Esophagus muscularis mucosa (tissue), 4 donors: ENCODE results near the gene MTM1. TPM values are rescaled to one million over a fixed set of nuclear protein-coding genes. Genes with fewer than 3 reads are reported as not detected.

Experiments
- DNase-seq: peaks from one replicate; pipeline ENCODE4 v3.0.0-alpha.2; 2017; ENCODE audit errors: extremely low spot score
- H3K27ac ChIP-seq, 4 donors: fragments of 200-600 bp; sonication (generic); replicated peaks in 1 of 4; 1 replicate in 3 of 4; 2 replicates in 1 of 4; pipeline ENCODE4 v1.5.1; 2016 to 2019; ENCODE audit warnings: mild to moderate bottlenecking in 1 of 4
- H3K27me3 ChIP-seq, 4 donors: fragments of 200-600 bp; sonication (generic); one replicate each; pipeline versions ENCODE4 v1.5.1 to v1.6.0; 2016 to 2019
- H3K36me3 ChIP-seq, 4 donors: fragments of 200-600 bp; sonication (generic); one replicate each; pipeline ENCODE4 v1.5.1; 2016 to 2019
- H3K4me1 ChIP-seq, 4 donors: fragments of 200-600 bp; sonication (generic); one replicate each; pipeline ENCODE4 v1.5.1; 2016 to 2019
- H3K4me3 ChIP-seq, 4 donors: fragments of 200-600 bp; sonication (generic); 1 replicate in 2 of 4; 2 replicates in 2 of 4; pipeline ENCODE4 v1.5.1; 2016 to 2019; ENCODE audit warnings: mild to moderate bottlenecking in 4 of 4, moderate library complexity in 1 of 4
- H3K9me3 ChIP-seq, 4 donors: fragments of 200-600 bp; sonication (generic); 1 replicate in 3 of 4; 2 replicates in 1 of 4; pipeline ENCODE4 v1.5.1; 2016 to 2019
- EP300 ChIP-seq: sonication (generic); formaldehyde crosslinking; IDR thresholded peaks from one replicate; pipeline ENCODE4 v1.6.1; 2017; ENCODE audit warnings: antibody characterized with exemption
- POLR2A ChIP-seq: fragments of 450-650 bp; IDR thresholded peaks from one replicate; pipeline ENCODE4 v1.6.1; 2017; ENCODE audit warnings: antibody characterized with exemption, moderate library complexity, mild to moderate bottlenecking, low read depth
- POLR2AphosphoS5 ChIP-seq, 2 donors: sonication (generic); formaldehyde crosslinking; IDR thresholded peaks; one replicate each; pipeline ENCODE4 v1.6.1; 2017; ENCODE audit warnings: antibody characterized with exemption in 2 of 2
- WGBS: methylation state at CpG from one replicate; pipeline ENCODE4 v1.1.5; 2018; 5-methylcytosine and 5-hydroxymethylcytosine counted together
- intact Hi-C: fragments of 100-400 bp; cut with DNase I; formaldehyde crosslinking; loops from one replicate; pipeline ENCODE4 v1.15.1; 2023
- total RNA-seq, 4 donors: library from RNA; depleted of rRNA; stranded (reverse); fragments of >200 nt; gene quantifications; one replicate each; pipeline versions ENCODE4 v1.1.0 to v1.2.1, GENCODE V29; 2016
- TF ChIP-seq, protein P1 (sequence below), 3 experiments: fragments of 200-600 bp in 2 of 3; fragments of 450-650 bp in 1 of 3; sonication (generic) in 2 of 3; IDR thresholded peaks; one replicate each; pipeline ENCODE4 v1.5.1; 2017 to 2019; ENCODE audit warnings: antibody characterized with exemption in 3 of 3, mild to moderate bottlenecking in 2 of 3, moderate library complexity in 1 of 3

MTM1 gene
- total RNA-seq, 4 donors from 2014 or later: 7.9 to 15.5 (median 11.4) TPM

DNA sequence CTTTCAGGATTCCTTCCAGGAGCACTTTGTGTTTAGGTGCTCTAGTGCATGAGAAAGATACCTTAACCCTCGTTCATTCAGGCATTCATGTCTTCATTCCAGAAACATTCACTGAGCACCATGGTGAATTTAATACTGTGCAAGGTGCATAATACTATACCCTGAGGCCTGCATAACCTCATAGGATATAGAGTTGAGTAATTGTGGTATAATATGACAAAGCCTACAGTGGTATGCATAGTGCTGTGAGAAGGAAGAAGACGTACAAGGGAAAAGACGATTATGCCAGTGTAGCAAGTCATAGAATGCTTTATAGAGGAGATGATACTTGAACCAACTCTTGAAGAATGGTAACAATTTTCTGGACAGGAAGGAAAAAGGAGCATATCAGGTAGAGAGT is 34.3 kb downstream of the MTM1 start:
- WGBS: 80% methylated on average over 3 of the region's 3 CpGs
- Histone ChIP-seq H3K27ac (no peak overlapping the region), H3K9me3 (no peaks in the 10 kb centered on the region), H3K27me3 (no peaks in the 10 kb centered on the region), H3K4me3 (no peak overlapping the region), H3K4me1 (no peaks in the 10 kb centered on the region), H3K36me3 (peaks cover 0 to 14% (median 10%) of the 10 kb centered on the region in 4 donors)
- TF ChIP-seq, protein P1, sequence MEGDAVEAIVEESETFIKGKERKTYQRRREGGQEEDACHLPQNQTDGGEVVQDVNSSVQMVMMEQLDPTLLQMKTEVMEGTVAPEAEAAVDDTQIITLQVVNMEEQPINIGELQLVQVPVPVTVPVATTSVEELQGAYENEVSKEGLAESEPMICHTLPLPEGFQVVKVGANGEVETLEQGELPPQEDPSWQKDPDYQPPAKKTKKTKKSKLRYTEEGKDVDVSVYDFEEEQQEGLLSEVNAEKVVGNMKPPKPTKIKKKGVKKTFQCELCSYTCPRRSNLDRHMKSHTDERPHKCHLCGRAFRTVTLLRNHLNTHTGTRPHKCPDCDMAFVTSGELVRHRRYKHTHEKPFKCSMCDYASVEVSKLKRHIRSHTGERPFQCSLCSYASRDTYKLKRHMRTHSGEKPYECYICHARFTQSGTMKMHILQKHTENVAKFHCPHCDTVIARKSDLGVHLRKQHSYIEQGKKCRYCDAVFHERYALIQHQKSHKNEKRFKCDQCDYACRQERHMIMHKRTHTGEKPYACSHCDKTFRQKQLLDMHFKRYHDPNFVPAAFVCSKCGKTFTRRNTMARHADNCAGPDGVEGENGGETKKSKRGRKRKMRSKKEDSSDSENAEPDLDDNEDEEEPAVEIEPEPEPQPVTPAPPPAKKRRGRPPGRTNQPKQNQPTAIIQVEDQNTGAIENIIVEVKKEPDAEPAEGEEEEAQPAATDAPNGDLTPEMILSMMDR (IDR thresholded peaks at IDR 0.05): no peak
- TF ChIP-seq POLR2AphosphoS5 (IDR thresholded peaks at IDR 0.05) (no peak), EP300 (no peak), POLR2A (no peak)
- no peak for DNase-seq
- intact Hi-C loops: no loop called here

DNA sequence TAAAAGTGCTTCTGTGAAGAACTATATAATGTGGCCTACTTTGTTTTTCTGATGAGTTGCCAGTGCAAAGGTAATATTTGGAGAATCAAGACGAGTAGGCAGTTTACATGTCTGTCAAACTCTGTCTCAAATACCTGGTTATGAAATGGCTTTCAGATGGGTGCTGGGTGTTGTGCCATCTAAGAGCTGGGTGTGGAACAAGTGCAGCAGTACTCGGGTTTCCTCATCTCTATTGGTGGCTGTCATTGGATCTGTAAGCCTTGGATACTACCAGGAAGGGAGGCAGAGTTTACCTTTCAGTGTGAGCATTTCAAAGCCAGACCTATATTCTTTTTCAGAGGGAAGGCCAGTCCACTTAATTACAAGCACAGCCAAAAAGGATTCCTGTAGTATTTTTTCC is 37.2 kb downstream of the MTM1 start:
- intact Hi-C loops: no loop called here
- no peaks in the 10 kb centered on the region for H3K9me3 ChIP-seq
- H3K27ac ChIP-seq: no peak overlapping the region
- H3K27me3 ChIP-seq: no peaks in the 10 kb centered on the region
- TF ChIP-seq POLR2AphosphoS5 (IDR thresholded peaks at IDR 0.05) (no peak), EP300 (no peak), POLR2A (no peak)
- TF ChIP-seq, protein P1 (IDR thresholded peaks at IDR 0.05): no peak
- DNase-seq: no peak
- no peak overlapping the region for H3K4me3 ChIP-seq
- H3K4me1 ChIP-seq: no peaks in the 10 kb centered on the region
- peaks cover 0 to 8% (median 6%) of the 10 kb centered on the region in 4 donors for H3K36me3 ChIP-seq
- WGBS: 39% methylated on average over 2 of the region's 2 CpGs

DNA sequence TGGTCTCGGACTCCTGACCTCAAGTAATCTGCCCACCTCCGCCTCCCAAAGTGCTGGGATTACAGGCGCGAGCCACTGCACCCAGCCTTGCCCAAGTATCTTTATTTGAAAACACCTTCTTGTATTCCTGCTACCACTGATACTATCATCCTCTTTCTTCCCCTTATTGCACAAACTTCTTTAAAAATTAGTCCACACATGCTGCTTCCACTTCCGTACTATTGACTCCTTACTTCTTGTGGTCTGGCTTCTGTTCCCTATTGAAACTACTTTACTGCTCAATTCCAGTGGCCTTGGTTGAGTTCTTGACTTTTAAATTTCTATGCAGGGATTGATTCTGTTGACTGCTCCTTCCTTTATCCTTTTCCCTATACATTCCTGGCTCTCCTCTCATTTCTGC is 38.8 kb downstream of the MTM1 start:
- intact Hi-C loops: no loop called here
- DNase-seq: no peak
- H3K4me3 ChIP-seq: no peak overlapping the region
- H3K36me3 ChIP-seq: peaks cover 0 to 7% (median 0%) of the 10 kb centered on the region in 4 donors
- no peaks in the 10 kb centered on the region for H3K27me3 ChIP-seq
- TF ChIP-seq POLR2AphosphoS5 (IDR thresholded peaks at IDR 0.05) (no peak), EP300 (no peak), POLR2A (no peak)
- TF ChIP-seq, protein P1 (IDR thresholded peaks at IDR 0.05): no peak
- no peak overlapping the region for H3K27ac ChIP-seq
- 72% methylated on average over 5 of the region's 5 CpGs for WGBS
- H3K4me1 ChIP-seq: no peaks in the 10 kb centered on the region
- H3K9me3 ChIP-seq: no peaks in the 10 kb centered on the region

DNA sequence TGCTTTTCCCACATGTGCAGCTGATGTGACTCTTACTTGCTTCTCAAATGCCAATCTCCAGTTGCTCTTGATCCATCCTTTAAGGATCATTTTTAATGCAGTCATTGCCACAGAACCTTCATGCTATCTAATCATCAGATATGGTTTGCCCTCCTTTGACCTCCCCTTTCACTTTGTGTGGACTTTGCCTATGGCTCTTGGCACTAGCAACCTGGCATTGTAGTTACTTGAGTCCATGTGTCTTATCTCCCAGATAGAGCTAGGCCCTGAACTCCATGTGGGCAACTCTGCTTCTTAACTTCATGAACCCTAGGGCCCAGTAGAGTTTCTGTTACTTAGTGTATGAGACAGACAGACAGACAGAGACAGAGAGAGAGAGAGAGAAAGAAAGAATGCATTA is 41.6 kb downstream of the MTM1 start:
- peaks cover 0 to 10% (median 6%) of the 10 kb centered on the region in 4 donors for H3K36me3 ChIP-seq
- no peak overlapping the region for H3K4me3 ChIP-seq
- no peak for DNase-seq
- TF ChIP-seq POLR2A (no peak), EP300 (no peak), POLR2AphosphoS5 (IDR thresholded peaks at IDR 0.05) (no peak)
- TF ChIP-seq, protein P1 (IDR thresholded peaks at IDR 0.05): no peak
- intact Hi-C loops: no loop called here
- H3K27me3 ChIP-seq: no peaks in the 10 kb centered on the region
- H3K27ac ChIP-seq: no peak overlapping the region
- no peaks in the 10 kb centered on the region for H3K9me3 ChIP-seq
- no peaks in the 10 kb centered on the region for H3K4me1 ChIP-seq

DNA sequence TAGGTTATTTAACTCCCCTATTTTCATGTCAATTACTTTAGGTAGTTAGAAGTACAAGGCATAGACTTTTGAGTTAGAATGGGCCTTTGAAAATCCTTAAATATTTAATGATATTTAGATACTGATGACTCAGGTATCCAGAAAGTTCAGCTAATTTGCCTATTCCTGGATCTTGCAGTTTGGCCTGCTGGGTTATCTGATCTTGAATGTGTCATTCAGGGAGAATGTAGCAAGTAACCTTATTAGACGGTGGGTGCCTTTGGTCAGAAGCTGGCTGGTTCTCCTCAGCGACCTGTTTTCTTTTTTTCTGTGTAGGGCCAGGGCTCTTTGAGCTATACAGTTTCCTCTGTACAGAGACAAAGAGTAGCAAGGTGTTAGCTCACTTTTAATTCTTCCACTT is 42.0 kb downstream of the MTM1 start:
- Histone ChIP-seq H3K27me3 (no peaks in the 10 kb centered on the region), H3K4me3 (no peak overlapping the region), H3K27ac (no peak overlapping the region), H3K36me3 (peaks cover 0 to 14% (median 9%) of the 10 kb centered on the region in 4 donors), H3K4me1 (no peaks in the 10 kb centered on the region), H3K9me3 (no peaks in the 10 kb centered on the region)
- TF ChIP-seq EP300 (no peak), POLR2AphosphoS5 (IDR thresholded peaks at IDR 0.05) (no peak), POLR2A (no peak)
- TF ChIP-seq, protein P1 (IDR thresholded peaks at IDR 0.05): no peak
- intact Hi-C loops: no loop called here
- no peak for DNase-seq
- 80% methylated on average over 2 of the region's 2 CpGs for WGBS
